ENCODE data around the gene C10orf120.

GRCh38 chr10:122658356-122659049, 41.1 kb downstream of the C10orf120 start:
- no peak for TF ChIP-seq POLR2A (IDR thresholded peaks at IDR 0.05)
- no peak for TF ChIP-seq POLR2AphosphoS5 (IDR thresholded peaks at IDR 0.05)
- TF ChIP-seq, protein P1, sequence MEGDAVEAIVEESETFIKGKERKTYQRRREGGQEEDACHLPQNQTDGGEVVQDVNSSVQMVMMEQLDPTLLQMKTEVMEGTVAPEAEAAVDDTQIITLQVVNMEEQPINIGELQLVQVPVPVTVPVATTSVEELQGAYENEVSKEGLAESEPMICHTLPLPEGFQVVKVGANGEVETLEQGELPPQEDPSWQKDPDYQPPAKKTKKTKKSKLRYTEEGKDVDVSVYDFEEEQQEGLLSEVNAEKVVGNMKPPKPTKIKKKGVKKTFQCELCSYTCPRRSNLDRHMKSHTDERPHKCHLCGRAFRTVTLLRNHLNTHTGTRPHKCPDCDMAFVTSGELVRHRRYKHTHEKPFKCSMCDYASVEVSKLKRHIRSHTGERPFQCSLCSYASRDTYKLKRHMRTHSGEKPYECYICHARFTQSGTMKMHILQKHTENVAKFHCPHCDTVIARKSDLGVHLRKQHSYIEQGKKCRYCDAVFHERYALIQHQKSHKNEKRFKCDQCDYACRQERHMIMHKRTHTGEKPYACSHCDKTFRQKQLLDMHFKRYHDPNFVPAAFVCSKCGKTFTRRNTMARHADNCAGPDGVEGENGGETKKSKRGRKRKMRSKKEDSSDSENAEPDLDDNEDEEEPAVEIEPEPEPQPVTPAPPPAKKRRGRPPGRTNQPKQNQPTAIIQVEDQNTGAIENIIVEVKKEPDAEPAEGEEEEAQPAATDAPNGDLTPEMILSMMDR (IDR thresholded peaks at IDR 0.05), result no peak
- no peak for TF ChIP-seq EP300 (IDR thresholded peaks at IDR 0.05)

All from suprapubic skin (tissue), 4 donors.